K562 (cell line): ENCODE measurements around the gene SPEF1. TPM values are rescaled to one million over a fixed set of nuclear protein-coding genes. Genes with fewer than 3 reads are reported as not detected.
A peak's percentile ranks its signal among the peaks of the same experiment; 100 is the strongest.

ENCODE experiments used
- CHD2 ChIP-seq: IDR thresholded peaks from 2 replicates; pipeline ENCODE4 v1.6.1; 2011; ENCODE audit warnings: low read depth, low read length
- CSDE1 ChIP-seq, 2 experiments: fragments of 450-650 bp; IDR thresholded peaks; 2 replicates each; pipeline ENCODE4 v1.6.1; 2016; ENCODE audit warnings: mild to moderate bottlenecking in 1 of 2
- DIDO1 ChIP-seq: fragments of 450-650 bp; IDR thresholded peaks from 2 replicates; pipeline ENCODE4 v1.6.1; 2016; ENCODE audit warnings: low read depth, missing biosample characterization, missing genetic modification characterization
- FUS ChIP-seq: fragments of 200-400 bp; formaldehyde crosslinking; optimal IDR thresholded peaks from 2 replicates; pipeline ENCODE3; 2017; ENCODE audit warnings: low read depth, low read length
- LEF1 ChIP-seq: fragments of 450-650 bp; IDR thresholded peaks from 2 replicates; pipeline ENCODE4 v1.6.1; 2016; ENCODE audit warnings: mild to moderate bottlenecking
- NEUROD1 ChIP-seq: fragments of 150-350 bp; IDR thresholded peaks from 2 replicates; pipeline ENCODE4 v1.6.1; 2014; ENCODE audit warnings: borderline replicate concordance, low read length, low read depth; ENCODE audit not compliant: partially characterized antibody
- NFIX ChIP-seq: fragments of 250-450 bp; sonication (Bioruptor Pico); IDR thresholded peaks from 2 replicates; pipeline ENCODE4 v1.4.0; 2020; ENCODE audit warnings: low read depth, mild to moderate bottlenecking, moderate library complexity
- SMC3 ChIP-seq: conservative IDR thresholded peaks from 2 replicates; pipeline ENCODE4 v1.6.1; 2011; ENCODE audit warnings: low read depth, low read length, improper control_type of control experiment; ENCODE audit not compliant: insufficient read depth
- THRAP3 ChIP-seq: fragments of 450-650 bp; IDR thresholded peaks from 2 replicates; pipeline ENCODE4 v1.6.1; 2016; ENCODE audit warnings: mild to moderate bottlenecking, inconsistent platforms, borderline replicate concordance
- TOE1 ChIP-seq, 2 experiments: fragments of 450-650 bp in 1 of 2; sonication (generic) in 1 of 2; formaldehyde crosslinking in 1 of 2; IDR thresholded peaks; 2 replicates each; pipeline versions ENCODE4 v1.7.1 to v1.8.0; 2016 to 2022; ENCODE audit warnings: borderline replicate concordance in 2 of 2, mild to moderate bottlenecking in 2 of 2, antibody characterized with exemption in 1 of 2, inconsistent platforms in 1 of 2, low read depth in 1 of 2, missing genetic modification reagents in 1 of 2, moderate library complexity in 1 of 2
- TSHZ1 ChIP-seq: fragments of 250-450 bp; sonication (Bioruptor Pico); IDR thresholded peaks from 2 replicates; pipeline ENCODE4 v1.4.0; 2020; ENCODE audit warnings: mild to moderate bottlenecking, moderate library complexity
- ZBTB40 ChIP-seq, 2 experiments: fragments of 450-650 bp in 1 of 2; sonication (generic) in 1 of 2; formaldehyde crosslinking in 1 of 2; IDR thresholded peaks; 2 replicates each; pipeline versions ENCODE4 v1.7.1 to v1.9.0; 2016 to 2022; ENCODE audit warnings: inconsistent platforms in 1 of 2, mild to moderate bottlenecking in 1 of 2, missing genetic modification reagents in 1 of 2
- ZNF76 ChIP-seq: fragments of 250-450 bp; sonication (Bioruptor Pico); IDR thresholded peaks from 2 replicates; pipeline ENCODE4 v1.4.0; 2020; ENCODE audit warnings: mild to moderate bottlenecking, moderate library complexity, borderline replicate concordance
- polyA plus RNA-seq, 8 experiments: library from polyadenylated mRNA; depleted of rRNA in 4 of 8; stranded (reverse) in 5 of 8; unstranded in 3 of 8; fragments of >200 nt; fragmentation: Nextera tagmentation in 2 of 8; fragmentation: Illumina TruSeq in 1 of 8; extraction: Ambion mirVana in 2 of 8; extraction: Trizol in 1 of 8; gene quantifications; 2 replicates each; pipeline versions ENCODE4 v1.2.1 to v1.2.3, GENCODE V29; 2011 to 2014; ENCODE audit warnings: inconsistent platforms in 1 of 8, missing spikeins in 1 of 8
- total RNA-seq, 7 experiments: library from RNA; depleted of rRNA in 6 of 7; stranded (reverse); fragments of >200 nt in 6 of 7; fragmentation: Illumina TruSeq in 2 of 7; extraction: Trizol in 2 of 7; gene quantifications; 2 replicates each; pipeline versions ENCODE4 v1.2.1 to v1.2.3, GENCODE V29; 2011 to 2021; ENCODE audit warnings: low replicate concordance in 1 of 7

Gene SPEF1
- total and polyA plus RNA-seq, 9 of the 15 experiments (the other 6 are each of a cell fraction or from before 2014, with no cell fraction given) = not detected

- TF ChIP-seq ZBTB40 (IDR thresholded peaks at IDR 0.05) (0 out of 2 replicates have a peak, but pooled peaks have one; percentile 21), ZBTB40 (CRISPR knock-in tag; IDR thresholded peaks at IDR 0.05) (peak; percentile 46; the same call in 1 of the 2 replicates), NFIX (CRISPR knock-in tag) (no peak), CSDE1 (IDR thresholded peaks at IDR 0.05) (no peak), TOE1 (IDR thresholded peaks at IDR 0.05; ENCODE audit: borderline replicate concordance) (peak; percentile 82), TOE1 (CRISPR knock-in tag; IDR thresholded peaks at IDR 0.05; ENCODE audit: borderline replicate concordance, low read depth) (no peak), THRAP3 (no peak), LEF1 (no peak), NEUROD1 (no peak), ZNF76 (CRISPR knock-in tag) (no peak), CHD2 (peak; percentile 71), FUS (no peak), TSHZ1 (CRISPR knock-in tag) (no peak), SMC3 (no peak), DIDO1 (no peak)
Observed at GRCh38 chr20:3795511-3796468, 14.5 kb upstream of the SPEF1 start, which contains the start of gene CDC25B (continued).
